Nephron progenitor cell (in vitro differentiated cells): ENCODE results near the gene KRR1.

Source experiments
- DNase-seq: peaks from one replicate; pipeline ENCODE4 v3.0.0; 2021
- H3K27ac Mint-ChIP-seq: 2 replicates; pipeline ENCODE4 v1.8.0; 2021; ENCODE audit warnings: mild to moderate bottlenecking, moderate library complexity, mixed read lengths
- H3K27me3 Mint-ChIP-seq: 2 replicates; pipeline ENCODE4 v1.8.0; 2021; ENCODE audit warnings: mild to moderate bottlenecking, low read depth, mixed read lengths; ENCODE audit not compliant: poor library complexity
- H3K36me3 Mint-ChIP-seq: 2 replicates; pipeline ENCODE4 v1.8.0; 2021; ENCODE audit warnings: low read depth, mixed read lengths
- H3K4me1 Mint-ChIP-seq: 2 replicates; pipeline ENCODE4 v1.8.0; 2021; ENCODE audit warnings: mixed read lengths
- H3K4me3 Mint-ChIP-seq: 2 replicates; pipeline ENCODE4 v1.8.0; 2021; ENCODE audit warnings: mild to moderate bottlenecking, moderate library complexity, mixed read lengths
- H3K9me3 Mint-ChIP-seq: 2 replicates; pipeline ENCODE4 v1.8.0; 2021; ENCODE audit warnings: mild to moderate bottlenecking, moderate library complexity, mixed read lengths
- TF ChIP-seq, protein P1 (sequence below): fragments of 200-600 bp; sonication (generic); IDR thresholded peaks from 2 replicates; pipeline ENCODE4 v1.5.0; 2021; ENCODE audit warnings: antibody characterized with exemption

The KRR1 gene

DNA sequence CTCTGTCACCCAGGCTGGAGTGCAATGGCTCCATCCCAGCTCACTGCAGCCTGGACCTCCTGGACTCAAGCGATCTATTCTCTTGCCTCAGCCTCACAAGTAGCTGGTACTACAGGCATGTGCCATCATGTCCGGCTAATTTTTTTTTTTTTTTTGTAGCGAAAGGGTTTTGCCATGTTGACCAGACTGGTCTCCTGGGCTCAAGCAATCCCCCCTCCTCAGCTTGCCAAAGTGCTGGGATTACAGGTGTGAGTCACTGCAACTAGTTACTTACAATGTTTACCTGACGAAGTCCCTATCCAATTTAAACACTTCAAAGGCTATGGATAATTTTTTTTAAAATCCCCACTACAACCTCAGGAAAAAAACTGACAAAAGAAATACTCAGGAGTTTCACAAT lies 1.8 kb downstream of the KRR1 start:
- Mint-ChIP-seq H3K36me3 (peaks cover 19% of the 10 kb centered on the region), H3K27me3 (no peaks in the 10 kb centered on the region), H3K9me3 (no peaks in the 10 kb centered on the region), H3K4me1 (peaks cover 32% of the 10 kb centered on the region), H3K4me3 (peak overlapping the region; percentile 99), H3K27ac (no peak overlapping the region)
- TF ChIP-seq, protein P1, sequence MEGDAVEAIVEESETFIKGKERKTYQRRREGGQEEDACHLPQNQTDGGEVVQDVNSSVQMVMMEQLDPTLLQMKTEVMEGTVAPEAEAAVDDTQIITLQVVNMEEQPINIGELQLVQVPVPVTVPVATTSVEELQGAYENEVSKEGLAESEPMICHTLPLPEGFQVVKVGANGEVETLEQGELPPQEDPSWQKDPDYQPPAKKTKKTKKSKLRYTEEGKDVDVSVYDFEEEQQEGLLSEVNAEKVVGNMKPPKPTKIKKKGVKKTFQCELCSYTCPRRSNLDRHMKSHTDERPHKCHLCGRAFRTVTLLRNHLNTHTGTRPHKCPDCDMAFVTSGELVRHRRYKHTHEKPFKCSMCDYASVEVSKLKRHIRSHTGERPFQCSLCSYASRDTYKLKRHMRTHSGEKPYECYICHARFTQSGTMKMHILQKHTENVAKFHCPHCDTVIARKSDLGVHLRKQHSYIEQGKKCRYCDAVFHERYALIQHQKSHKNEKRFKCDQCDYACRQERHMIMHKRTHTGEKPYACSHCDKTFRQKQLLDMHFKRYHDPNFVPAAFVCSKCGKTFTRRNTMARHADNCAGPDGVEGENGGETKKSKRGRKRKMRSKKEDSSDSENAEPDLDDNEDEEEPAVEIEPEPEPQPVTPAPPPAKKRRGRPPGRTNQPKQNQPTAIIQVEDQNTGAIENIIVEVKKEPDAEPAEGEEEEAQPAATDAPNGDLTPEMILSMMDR = no peak
- DNase-seq = no peak

GRCh38 chr12:75508159-75508558 lies 3.2 kb downstream of the KRR1 start:
- Mint-ChIP-seq H3K4me1 (peaks cover 32% of the 10 kb centered on the region), H3K27ac (no peak overlapping the region), H3K9me3 (no peaks in the 10 kb centered on the region), H3K27me3 (no peaks in the 10 kb centered on the region), H3K4me3 (no peak overlapping the region), H3K36me3 (peaks cover 23% of the 10 kb centered on the region)
- no peak for DNase-seq
- TF ChIP-seq, protein P1 = no peak

- Mint-ChIP-seq H3K4me1 (peaks cover 31% of the 10 kb centered on the region), H3K27me3 (no peaks in the 10 kb centered on the region), H3K27ac (no peak overlapping the region), H3K9me3 (no peaks in the 10 kb centered on the region), H3K4me3 (no peak overlapping the region), H3K36me3 (peaks cover 23% of the 10 kb centered on the region)
- no peak for DNase-seq
- TF ChIP-seq, protein P1 = no peak
Measured at GRCh38 chr12:75507086-75507485, 4.3 kb downstream of the KRR1 start.

GRCh38 chr12:75505706-75506312 lies 5.6 kb downstream of the KRR1 start:
- H3K27me3 Mint-ChIP-seq = no peaks in the 10 kb centered on the region
- no peak for DNase-seq
- H3K4me3 Mint-ChIP-seq = no peak overlapping the region
- peaks cover 24% of the 10 kb centered on the region for H3K4me1 Mint-ChIP-seq
- H3K27ac Mint-ChIP-seq = no peak overlapping the region
- no peaks in the 10 kb centered on the region for H3K9me3 Mint-ChIP-seq
- H3K36me3 Mint-ChIP-seq = peaks cover 23% of the 10 kb centered on the region
- TF ChIP-seq, protein P1 = peak; percentile 61

DNA sequence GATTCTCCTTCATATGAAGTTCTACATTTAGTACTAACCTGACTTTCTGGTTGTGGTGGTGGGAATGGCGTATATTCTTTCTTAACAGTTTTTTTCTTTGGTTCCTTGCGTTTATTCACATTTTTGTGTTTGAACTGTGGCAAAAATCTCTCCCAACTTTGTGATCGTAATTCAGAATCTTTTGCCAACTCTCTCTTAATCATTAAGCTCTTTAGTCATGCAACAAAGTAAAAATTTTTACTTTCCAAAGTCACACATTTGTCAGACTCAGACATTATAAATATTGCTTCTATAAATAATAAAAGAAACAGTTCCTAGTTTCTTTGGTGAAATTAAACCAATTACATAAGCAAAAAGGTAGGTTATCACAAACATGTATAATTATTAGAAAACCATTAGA lies 7.5 kb downstream of the KRR1 start:
- Mint-ChIP-seq H3K27me3 (no peaks in the 10 kb centered on the region), H3K4me3 (no peak overlapping the region), H3K4me1 (peaks cover 5% of the 10 kb centered on the region), H3K9me3 (no peaks in the 10 kb centered on the region), H3K36me3 (peaks cover 29% of the 10 kb centered on the region), H3K27ac (no peak overlapping the region)
- TF ChIP-seq, protein P1 = no peak
- DNase-seq = no peak

GRCh38 chr12:75503459-75503858 lies 8.0 kb downstream of the KRR1 start:
- Mint-ChIP-seq H3K27me3 (no peaks in the 10 kb centered on the region), H3K36me3 (peaks cover 31% of the 10 kb centered on the region), H3K9me3 (no peaks in the 10 kb centered on the region), H3K4me3 (no peak overlapping the region), H3K27ac (no peak overlapping the region), H3K4me1 (peaks cover 3% of the 10 kb centered on the region)
- DNase-seq = no peak
- TF ChIP-seq, protein P1 = no peak
